ENCODE results near the gene CCNL2.
A peak's percentile ranks its signal among the peaks of the same experiment; 100 is the strongest.
"Not testable (repeated sequence)": the region's sequence is repeated elsewhere in the genome, so short reads cannot be mapped to it uniquely, and the experiment has no call there.

CCNL2 gene

GRCh38 chr1:1397839-1398523, 1.2 kb downstream of the CCNL2 start:
- DNase-seq, result no peak

DNA sequence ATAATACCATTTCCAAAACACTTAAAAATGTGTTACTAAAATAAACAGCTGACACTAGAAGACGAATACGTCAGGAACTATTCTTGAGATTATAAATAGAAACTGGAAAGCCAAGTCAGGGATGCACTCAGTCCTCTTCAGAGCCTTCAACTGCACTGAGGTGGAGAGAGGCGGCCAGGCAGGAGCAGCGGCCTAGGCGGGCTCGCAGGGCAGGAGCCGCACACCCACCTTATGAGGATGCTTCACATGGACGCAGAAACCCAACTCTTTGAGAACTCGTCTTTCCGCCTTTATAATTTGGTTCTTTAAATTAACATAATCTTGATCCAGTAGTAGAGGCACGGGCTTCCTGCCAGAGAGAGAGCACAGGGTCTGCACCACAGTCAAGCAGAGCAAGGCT, 4.0 kb downstream of the CCNL2 start:
- DNase-seq, result no peak

DNA sequence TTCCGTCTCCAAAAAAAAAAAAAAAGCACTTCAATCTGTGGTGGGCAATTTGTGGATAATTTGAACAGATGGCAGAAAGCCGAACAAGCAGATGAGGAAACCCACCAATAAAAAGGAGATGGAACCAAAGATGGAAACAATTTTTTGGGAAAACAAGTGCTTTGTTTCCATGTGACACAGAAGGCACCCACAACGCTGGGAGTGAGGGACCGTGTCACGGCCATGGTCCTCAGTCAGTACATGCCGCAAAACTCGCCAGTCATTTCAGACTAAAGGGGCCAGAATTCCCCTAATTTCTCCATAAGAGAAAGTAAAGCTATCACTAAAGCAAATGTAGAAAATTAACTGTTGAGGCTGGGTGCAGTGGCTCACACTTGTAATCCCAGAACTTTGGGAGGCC, 5.0 kb downstream of the CCNL2 start:
- DNase-seq, result no peak

DNA sequence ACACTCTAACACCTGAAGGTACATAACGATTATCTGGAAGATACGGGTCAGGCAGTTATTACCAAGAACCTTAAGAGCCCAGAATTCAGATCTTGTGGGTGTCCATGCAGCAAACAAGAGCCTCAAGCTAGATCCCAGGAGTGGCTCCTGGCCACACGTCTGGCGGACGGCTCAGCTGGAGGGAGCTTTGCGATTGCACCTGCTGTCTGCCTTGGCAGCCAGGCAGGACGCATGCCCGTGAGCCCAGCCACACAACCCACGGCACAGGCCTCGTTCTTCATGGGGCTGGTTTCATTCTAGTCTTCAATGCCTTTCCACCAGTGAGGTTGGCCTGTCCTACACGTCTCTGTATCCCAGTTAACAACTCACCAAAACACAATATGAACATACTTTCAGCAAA, 5.7 kb downstream of the CCNL2 start:
- DNase-seq, result no peak

DNA sequence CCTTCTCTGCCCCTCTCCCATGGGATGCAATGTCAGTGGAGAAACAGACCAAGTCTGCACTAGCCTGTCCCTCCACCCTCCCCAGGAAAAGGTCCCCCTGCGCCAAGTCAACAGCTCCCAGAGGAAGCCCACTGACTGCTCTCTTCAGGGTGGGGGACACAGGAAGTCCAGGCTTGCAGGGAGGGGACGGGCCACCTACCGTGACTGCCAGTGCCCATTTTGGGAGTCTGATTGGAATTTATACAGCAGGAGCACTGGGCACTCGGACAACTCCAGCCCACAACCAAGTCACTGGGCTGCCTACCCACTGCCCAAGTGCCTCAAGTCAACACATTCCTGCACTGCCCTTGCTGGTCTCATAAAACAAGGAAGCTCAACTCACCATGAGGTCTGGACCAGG, 6.1 kb downstream of the CCNL2 start:
- no peak for DNase-seq

GRCh38 chr1:1391225-1391624, 7.9 kb downstream of the CCNL2 start:
- no peak for DNase-seq

DNA sequence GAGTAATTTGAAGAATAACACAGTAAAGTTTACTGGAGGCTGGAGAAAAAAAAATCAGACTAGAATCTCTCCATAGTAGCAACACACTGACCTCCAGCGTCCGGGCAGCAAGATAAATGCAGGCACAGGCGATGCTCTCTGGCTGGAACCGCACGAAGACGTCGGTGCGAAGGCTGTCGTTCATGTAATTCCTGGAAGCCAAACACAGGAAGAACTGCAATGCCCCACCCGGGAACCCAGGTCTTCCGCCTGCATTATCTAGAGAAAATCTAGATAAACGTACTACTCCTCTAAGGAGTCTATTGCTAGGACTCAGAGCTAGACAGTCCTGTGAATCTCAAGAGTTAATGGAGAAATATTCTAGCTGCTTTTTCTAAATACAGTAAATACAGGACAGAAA, 8.5 kb downstream of the CCNL2 start:
- DNase-seq, result no peak

DNA sequence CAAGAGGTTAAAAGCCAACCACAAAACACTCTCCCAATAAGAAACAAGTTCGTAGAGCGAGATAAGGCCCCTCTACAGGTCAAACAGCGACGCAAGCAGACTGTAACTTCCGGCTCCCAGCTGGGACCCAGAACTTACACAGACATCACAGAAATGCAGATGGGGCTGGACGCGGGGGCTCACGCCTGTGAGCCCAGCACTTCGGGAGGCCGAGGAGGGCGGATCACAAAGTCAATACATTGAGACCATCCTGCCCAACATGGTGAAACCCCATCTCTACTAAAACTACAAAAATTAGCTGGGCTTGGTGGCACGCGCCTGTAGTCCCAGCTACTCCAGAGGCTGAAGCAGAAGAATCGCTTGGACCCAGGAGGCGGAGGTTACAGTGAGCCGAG, 11.1 kb downstream of the CCNL2 start:
- DNase-seq, result no peak

DNA sequence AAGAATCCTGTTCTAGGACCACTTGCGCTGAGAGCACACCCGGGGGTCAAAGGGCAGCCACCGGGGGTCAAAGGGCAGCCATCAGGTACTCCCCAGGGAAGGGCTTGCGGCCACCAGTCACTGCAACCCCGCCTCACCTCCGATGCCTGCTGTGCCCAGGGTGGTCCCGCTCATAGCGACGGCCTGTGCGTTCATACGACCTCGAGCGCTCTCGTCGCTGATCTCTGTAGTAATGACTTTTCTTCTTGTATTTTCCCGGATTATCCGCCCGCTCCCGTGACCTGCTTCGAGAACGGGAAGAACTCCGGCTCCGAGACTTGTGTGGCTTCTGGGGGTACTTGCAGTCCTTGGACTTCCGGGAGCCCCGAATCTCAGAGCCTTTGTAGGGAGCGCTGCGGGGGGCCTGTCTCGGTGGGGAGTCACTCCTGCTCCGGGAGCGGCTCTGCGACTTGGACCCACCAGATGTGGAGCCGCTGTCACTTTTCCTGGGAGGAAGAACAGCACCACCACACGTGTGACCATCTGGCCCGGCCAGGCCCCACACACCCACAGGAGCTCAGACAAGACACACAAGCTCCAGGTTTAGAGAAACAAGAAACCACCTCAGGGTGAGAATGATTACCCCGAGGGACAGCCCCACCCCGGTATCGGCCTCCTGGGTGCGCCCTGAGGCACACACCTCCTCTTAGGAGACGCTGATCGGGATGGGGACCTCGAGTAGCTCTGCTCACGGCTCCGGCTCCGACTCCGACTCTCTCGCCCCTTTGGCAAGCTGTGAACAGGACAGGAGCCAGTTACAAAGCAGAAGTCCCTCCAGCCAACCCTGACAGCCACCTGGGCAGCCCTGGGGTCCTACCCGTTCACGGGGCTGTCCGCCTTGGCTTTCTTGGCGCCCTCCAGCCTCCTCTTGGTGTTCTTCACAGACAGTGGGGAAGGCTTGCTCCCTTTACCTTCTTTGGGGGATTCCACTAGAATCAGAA, 11.7 kb downstream of the CCNL2 start:
- no peak for DNase-seq

- DNase-seq, result no peak
These were observed 13.2 kb downstream of the CCNL2 start for GRCh38 chr1:1385931-1386330.

GRCh38 chr1:1385339-1385738, 13.8 kb downstream of the CCNL2 start:
- DNase-seq, result not testable (repeated sequence)

DNA sequence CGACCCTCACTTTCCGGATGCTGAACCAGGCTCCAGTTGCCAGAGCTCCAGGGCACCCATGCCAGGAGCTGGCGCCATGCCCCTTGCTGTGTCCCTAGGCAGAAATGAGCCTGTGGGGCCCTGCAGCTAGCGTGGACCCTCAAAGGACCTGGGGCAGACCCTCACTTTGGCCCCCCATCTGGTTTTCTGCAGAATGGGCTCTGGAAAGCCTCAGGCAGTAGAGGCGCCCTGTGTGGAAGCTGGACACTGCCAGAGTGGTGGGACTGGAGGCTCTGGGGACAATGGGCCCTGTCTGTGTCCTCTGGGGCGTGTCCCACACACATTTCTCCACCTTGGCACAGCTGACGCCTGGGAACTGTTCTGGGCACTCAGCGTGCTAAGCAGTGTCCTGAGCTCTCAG, 17.8 kb downstream of the CCNL2 start:
- no peak for DNase-seq

DNA sequence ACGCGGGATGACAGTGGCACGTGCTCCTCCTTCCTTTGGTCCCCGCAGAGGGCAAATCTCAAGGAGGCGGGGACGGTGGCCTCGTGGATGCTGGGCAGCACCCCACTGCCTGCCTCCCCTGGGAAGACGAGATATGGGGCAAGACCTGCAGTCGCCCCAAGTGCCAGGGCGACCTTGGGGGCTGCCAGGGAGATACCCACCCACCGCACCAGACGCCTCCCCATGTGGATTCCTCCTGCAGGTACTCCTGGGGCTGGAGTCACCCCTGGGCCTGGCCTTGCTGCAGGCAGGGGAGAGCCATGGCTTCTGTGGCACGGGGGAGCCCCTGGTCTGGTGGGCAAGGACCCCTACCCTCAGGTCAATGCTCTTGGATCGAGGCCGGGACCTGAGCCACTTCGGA, 18.3 kb downstream of the CCNL2 start:
- no peak for DNase-seq

DNA sequence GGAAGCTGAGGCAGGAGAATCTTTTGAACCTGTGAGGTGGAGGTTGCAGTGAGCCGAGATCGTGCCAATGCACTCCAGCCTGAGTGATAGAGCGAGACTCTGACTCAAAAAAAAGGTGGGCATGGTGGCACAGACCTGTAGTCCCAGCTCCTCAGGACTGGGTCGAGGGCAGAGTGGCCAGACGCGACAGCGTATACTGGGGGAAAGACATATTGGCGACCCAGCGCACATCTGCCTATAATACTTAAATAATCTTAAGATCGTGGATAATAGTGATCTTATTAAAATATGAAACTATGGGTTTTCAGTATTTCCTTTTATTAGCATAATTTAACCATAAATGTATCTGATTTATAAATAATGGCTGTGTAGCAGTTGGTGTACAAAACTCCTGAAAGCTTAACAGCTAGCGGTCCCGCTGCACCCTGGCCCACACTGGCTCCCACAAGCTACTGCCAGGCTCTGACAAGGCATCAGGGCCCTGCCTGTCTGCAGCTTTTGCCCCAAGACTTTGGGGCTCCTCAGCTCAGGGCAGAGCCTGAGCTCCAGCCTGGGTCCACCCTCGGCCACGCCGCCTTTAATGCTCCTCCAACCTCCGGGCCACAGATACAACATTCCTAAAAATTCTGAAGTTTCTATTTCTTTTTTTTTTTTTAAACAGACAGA, 21.5 kb downstream of the CCNL2 start:
- DNase-seq, result no peak

DNA sequence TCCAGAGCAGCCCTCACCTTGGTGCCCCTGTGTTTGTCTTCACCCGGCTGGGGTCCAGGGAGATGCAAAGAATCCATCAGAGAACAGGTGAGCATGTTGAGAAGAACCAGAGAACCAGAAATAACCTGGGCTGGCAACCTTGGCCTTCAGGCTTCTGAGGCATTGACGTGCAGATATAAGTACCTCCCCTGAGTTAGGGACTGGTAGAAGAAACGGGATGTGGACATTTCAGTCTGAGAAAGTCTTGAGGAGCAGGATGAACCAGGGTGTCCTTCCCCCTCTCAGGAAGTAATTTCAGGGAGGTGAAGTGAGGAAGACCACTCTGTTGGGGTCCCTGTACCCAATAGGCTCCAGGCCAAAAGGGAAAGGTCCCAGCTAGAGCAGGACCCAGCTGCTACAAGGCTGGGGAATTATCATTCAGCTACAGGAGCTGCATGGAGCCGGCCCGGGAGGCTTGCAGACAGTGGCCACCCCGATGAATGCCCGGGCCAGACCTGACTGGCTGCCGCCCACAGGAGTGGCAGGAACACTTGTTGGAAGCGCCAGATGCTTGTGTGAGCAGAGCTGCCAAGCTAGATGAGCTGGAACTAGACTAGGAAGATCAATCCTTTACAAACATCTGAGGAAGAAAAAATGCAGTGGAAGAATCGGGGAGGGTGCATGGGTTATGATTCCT, 22.4 kb downstream of the CCNL2 start:
- DNase-seq, result no peak

DNA sequence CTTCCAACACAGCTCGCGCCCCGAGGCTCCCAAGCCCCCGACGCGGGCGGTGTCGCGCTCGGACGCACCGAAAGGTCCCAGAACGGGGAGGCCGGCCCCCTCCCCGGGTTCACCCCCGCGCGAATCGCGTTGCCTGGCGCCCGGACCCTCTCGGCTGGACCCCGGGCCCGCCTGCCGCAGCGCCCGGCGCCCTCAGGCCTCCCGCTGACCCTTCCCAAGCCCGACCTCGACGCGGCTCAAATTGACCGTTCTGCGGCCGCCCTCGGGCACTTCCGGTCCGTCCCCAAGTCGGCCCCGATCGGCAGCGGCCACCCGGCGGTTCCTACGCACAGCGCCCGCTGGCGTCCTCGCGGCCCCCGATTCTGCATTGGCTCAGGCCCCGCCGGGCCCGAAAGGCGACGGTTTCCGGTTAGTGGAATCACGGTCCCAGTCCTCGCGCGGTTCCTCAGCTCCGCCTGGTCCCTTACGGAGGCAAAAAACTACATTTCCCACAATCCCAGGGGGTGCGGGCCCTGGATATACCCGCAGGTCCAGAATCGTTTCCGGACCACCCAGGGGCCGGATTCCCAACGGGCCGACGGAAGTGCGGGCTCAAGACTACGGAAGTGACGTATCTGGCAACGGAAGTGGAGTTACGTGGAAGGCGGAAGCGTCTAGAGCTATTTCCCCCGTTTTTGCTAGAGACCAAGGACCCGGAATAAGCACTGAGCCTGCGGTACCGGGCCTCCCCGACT, 24.0 kb downstream of the CCNL2 start, which contains the start of gene AURKAIP1:
AURKAIP1 (minus strand) TSS at position 279 of the 734 bp plus-strand sequence. CDS start 451 bp downstream, outside the sequence.
- DNase-seq, result peak; percentile 92

GRCh38 chr1:1374589-1374928, 24.6 kb downstream of the CCNL2 start:
- no peak for DNase-seq

DNA sequence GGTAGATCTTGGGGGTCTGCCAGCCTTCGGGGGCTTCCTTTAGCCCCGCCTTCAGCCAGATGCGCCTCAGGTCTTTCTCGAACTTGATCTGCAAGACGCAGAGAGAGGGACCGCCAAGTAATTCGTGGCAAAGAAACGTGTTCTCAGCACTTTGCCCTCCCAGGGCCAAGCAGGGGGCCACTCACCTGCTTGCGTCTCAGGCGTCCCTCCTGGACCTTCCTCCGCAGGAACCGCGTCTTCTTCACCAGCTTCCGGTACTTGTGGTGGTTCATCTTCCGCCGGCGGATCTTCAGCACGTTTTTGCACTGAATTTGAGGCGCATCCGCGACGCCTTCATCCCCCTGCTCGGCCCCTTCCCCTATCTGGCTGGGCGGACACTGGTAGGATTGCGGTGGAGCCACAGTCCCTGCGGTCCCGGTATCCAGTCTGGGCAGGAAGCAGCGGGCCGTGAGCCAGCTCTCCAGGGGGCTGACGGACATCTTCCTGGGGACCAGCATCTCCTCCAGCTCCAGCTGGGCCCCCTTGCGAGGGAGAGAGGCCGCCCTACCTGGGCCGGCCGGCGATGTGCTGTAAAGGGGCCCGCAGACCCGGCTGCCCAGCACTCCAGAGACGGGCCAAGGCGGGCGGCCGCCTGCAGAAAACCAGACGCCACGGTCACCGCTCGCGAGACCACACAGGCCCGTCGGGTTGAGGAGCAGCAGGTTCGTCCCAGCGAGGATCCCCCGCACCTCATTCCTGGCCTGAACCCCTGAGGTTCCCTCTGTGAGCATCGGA, 25.1 kb downstream of the CCNL2 start:
- DNase-seq, result no peak

DNA sequence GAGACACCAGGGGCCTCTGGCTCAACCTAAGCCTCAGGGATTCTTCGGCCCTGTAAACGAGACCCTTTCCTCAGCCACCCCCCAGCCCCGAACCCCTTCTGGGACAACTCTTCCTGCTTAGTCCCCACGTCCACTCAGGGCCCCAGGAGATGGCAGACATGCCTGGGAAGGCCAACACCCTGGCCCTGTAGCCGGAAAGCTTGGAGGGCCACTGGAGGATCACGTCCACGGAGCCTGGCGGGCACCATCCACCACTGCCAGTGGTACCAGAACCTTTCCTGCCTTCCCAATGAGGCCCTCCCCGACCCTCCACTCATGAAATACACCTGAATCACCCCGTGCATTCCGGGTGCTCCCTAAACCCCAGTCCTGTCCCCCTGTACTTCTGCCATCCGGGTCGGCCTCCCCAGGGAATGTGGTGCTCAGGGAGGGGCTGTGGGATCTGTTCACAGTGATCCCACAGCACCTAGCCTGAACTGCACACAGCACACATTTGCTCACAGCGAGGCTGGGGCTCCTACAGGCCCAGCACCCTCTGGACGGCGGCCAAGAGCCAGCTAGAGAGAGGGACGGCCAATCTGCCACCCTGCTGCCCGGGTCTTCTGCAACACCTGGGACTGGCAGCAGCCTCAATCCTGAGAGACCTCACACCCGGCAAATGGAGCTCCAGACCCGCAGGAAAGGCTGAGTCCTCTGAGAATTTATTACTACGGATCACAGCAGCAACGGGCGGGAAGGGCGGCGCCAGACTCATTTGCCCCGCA, 25.9 kb downstream of the CCNL2 start:
- no peak for DNase-seq

All from activated CD4-positive, alpha-beta T cell treated with anti-CD3 and anti-CD28 coated beads, Interleukin-2, amount 50 U/mL, for 1 hour (primary cell).